ENCODE data around the gene CLPSL1. TPM values are rescaled to one million over a fixed set of nuclear protein-coding genes. Genes with fewer than 3 reads are reported as not detected.

The CLPSL1 gene
- total RNA-seq, 1 donor from 2014 or later: not detected

- no peaks in the 10 kb centered on the region for H3K36me3 ChIP-seq
- ATAC-seq: peak; percentile 17
- H3K4me3 ChIP-seq: no peak overlapping the region
- TF ChIP-seq CTCF (IDR thresholded peaks at IDR 0.05): no peak
- DNase-seq: no peak
- intact Hi-C loops (cut with DNase I): no loop called here
- H3K4me1 ChIP-seq: no peaks in the 10 kb centered on the region
- H3K27ac ChIP-seq: no peak overlapping the region
- peaks cover 19% of the 10 kb centered on the region for H3K27me3 ChIP-seq
- H3K9me3 ChIP-seq: no peaks in the 10 kb centered on the region
Observed at GRCh38 chr6:35794536-35795452, 14.0 kb downstream of the CLPSL1 start.

GRCh38 chr6:35795453-35796071 is 14.7 kb downstream of the CLPSL1 start:
- H3K4me3 ChIP-seq: no peak overlapping the region
- H3K36me3 ChIP-seq: no peaks in the 10 kb centered on the region
- TF ChIP-seq CTCF (IDR thresholded peaks at IDR 0.05): no peak
- intact Hi-C loops (cut with DNase I): no loop called here
- peaks cover 16% of the 10 kb centered on the region for H3K27me3 ChIP-seq
- no peaks in the 10 kb centered on the region for H3K4me1 ChIP-seq
- ATAC-seq (peak; percentile 8), DNase-seq (no peak)
- no peaks in the 10 kb centered on the region for H3K9me3 ChIP-seq
- H3K27ac ChIP-seq: no peak overlapping the region

- Histone ChIP-seq H3K27ac (no peak overlapping the region), H3K4me3 (no peak overlapping the region), H3K36me3 (no peaks in the 10 kb centered on the region), H3K27me3 (peaks cover 9% of the 10 kb centered on the region), H3K9me3 (no peaks in the 10 kb centered on the region), H3K4me1 (no peaks in the 10 kb centered on the region)
- intact Hi-C loops (cut with DNase I): no loop called here
- DNase-seq (no peak), ATAC-seq (no peak)
- TF ChIP-seq CTCF (IDR thresholded peaks at IDR 0.05): no peak
Observed at GRCh38 chr6:35796236-35796635, 15.4 kb downstream of the CLPSL1 start.

- intact Hi-C loops (cut with DNase I): loop anchor here (1.0 kb wide), 1 partner anchor 11 kb away; no protein-coding TSS in a partner anchor
- no peak for TF ChIP-seq CTCF (IDR thresholded peaks at IDR 0.05)
- H3K9me3 ChIP-seq: no peaks in the 10 kb centered on the region
- no peaks in the 10 kb centered on the region for H3K36me3 ChIP-seq
- H3K27ac ChIP-seq: no peak overlapping the region
- H3K27me3 ChIP-seq: no peaks in the 10 kb centered on the region
- no peaks in the 10 kb centered on the region for H3K4me1 ChIP-seq
- DNase-seq: no peak
- ATAC-seq: peak; percentile 29
- H3K4me3 ChIP-seq: no peak overlapping the region
Observed at GRCh38 chr6:35797837-35798526, 17.2 kb downstream of the CLPSL1 start.

GRCh38 chr6:35798706-35799105 is 17.9 kb downstream of the CLPSL1 start:
- DNase-seq (no peak), ATAC-seq (no peak)
- Histone ChIP-seq H3K9me3 (no peaks in the 10 kb centered on the region), H3K36me3 (no peaks in the 10 kb centered on the region), H3K27ac (no peak overlapping the region), H3K27me3 (no peaks in the 10 kb centered on the region), H3K4me3 (no peak overlapping the region), H3K4me1 (no peaks in the 10 kb centered on the region)
- intact Hi-C loops (cut with DNase I): loop anchor here (1.0 kb wide), 1 partner anchor 11 kb away; no protein-coding TSS in a partner anchor
- TF ChIP-seq CTCF (IDR thresholded peaks at IDR 0.05): no peak
